HepG2 (cell line): ENCODE data around the gene DRAP1. TPM values are rescaled to one million over a fixed set of nuclear protein-coding genes. Genes with fewer than 3 reads are reported as not detected.
A peak's percentile ranks its signal among the peaks of the same experiment; 100 is the strongest.

Experiments used
- AHR ChIP-seq: IDR thresholded peaks from 2 replicates; pipeline ENCODE4 v1.6.1; 2018; ENCODE audit warnings: missing genetic modification reagents, missing compliant biosample characterization
- CAMTA2 ChIP-seq: sonication (generic); formaldehyde crosslinking; IDR thresholded peaks from 2 replicates; pipeline ENCODE4 v1.4.0; 2020; ENCODE audit warnings: mild to moderate bottlenecking, missing genetic modification reagents, borderline replicate concordance
- DPF2 ChIP-seq: sonication (generic); formaldehyde crosslinking; IDR thresholded peaks from 2 replicates; pipeline ENCODE4 v1.4.0; 2020; ENCODE audit warnings: mild to moderate bottlenecking, low read depth, missing genetic modification reagents, borderline replicate concordance
- GATA4 ChIP-seq: sonication (generic); IDR thresholded peaks from 2 replicates; pipeline ENCODE4 v1.6.1; 2016; ENCODE audit warnings: antibody characterized with exemption, low read depth, borderline replicate concordance
- GFI1 ChIP-seq: sonication (generic); formaldehyde crosslinking; IDR thresholded peaks from 2 replicates; pipeline ENCODE4 v1.5.0; 2020; ENCODE audit warnings: missing genetic modification reagents, mild to moderate bottlenecking, borderline replicate concordance
- KIAA2018 ChIP-seq: sonication (generic); formaldehyde crosslinking; IDR thresholded peaks from 2 replicates; pipeline ENCODE4 v1.5.0; 2020; ENCODE audit warnings: mild to moderate bottlenecking, missing genetic modification reagents, borderline replicate concordance
- NFATC3 ChIP-seq: sonication (generic); formaldehyde crosslinking; IDR thresholded peaks from 2 replicates; pipeline ENCODE4 v1.5.1; 2020; ENCODE audit warnings: mild to moderate bottlenecking, missing genetic modification reagents
- NFIC ChIP-seq: IDR thresholded peaks from 2 replicates; pipeline ENCODE4 v1.6.1; 2012; ENCODE audit warnings: mild to moderate bottlenecking, low read length, inconsistent platforms
- RAD51 ChIP-seq: fragments of 450-650 bp; IDR thresholded peaks from 2 replicates; pipeline ENCODE4 v1.6.1; 2016; ENCODE audit warnings: borderline replicate concordance
- RFX5 ChIP-seq: IDR thresholded peaks from 2 replicates; pipeline ENCODE4 v1.6.1; 2011; ENCODE audit warnings: low read depth, low read length, improper control_type of control experiment
- TGIF2 ChIP-seq: IDR thresholded peaks from 2 replicates; pipeline ENCODE4 v1.6.1; 2016; ENCODE audit warnings: control low read depth, missing compliant biosample characterization
- THAP8 ChIP-seq: sonication (generic); formaldehyde crosslinking; IDR thresholded peaks from 2 replicates; pipeline ENCODE4 v1.5.1; 2020; ENCODE audit warnings: missing genetic modification reagents, mild to moderate bottlenecking, borderline replicate concordance
- ZBTB37 ChIP-seq: sonication (generic); formaldehyde crosslinking; IDR thresholded peaks from 2 replicates; pipeline ENCODE4 v1.4.0; 2020; ENCODE audit warnings: mild to moderate bottlenecking, missing genetic modification reagents
- ZFP90 ChIP-seq: sonication (generic); formaldehyde crosslinking; IDR thresholded peaks from 2 replicates; pipeline ENCODE4 v1.8.0; 2022; ENCODE audit warnings: missing genetic modification reagents, mild to moderate bottlenecking, inconsistent platforms, borderline replicate concordance
- ZKSCAN8 ChIP-seq: IDR thresholded peaks from 2 replicates; pipeline ENCODE4 v1.6.1; 2016; ENCODE audit warnings: borderline replicate concordance, missing genetic modification reagents, missing compliant biosample characterization
- ZNF235 ChIP-seq: sonication (generic); formaldehyde crosslinking; IDR thresholded peaks from 2 replicates; pipeline ENCODE4 v1.8.1; 2023; ENCODE audit warnings: mild to moderate bottlenecking, missing genetic modification reagents, borderline replicate concordance
- ZNF563 ChIP-seq: sonication (generic); formaldehyde crosslinking; IDR thresholded peaks from 2 replicates; pipeline ENCODE4 v1.8.0; 2022; ENCODE audit warnings: mild to moderate bottlenecking, moderate library complexity, missing genetic modification reagents
- ZNF629 ChIP-seq: sonication (generic); formaldehyde crosslinking; conservative IDR thresholded peaks from 2 replicates; pipeline ENCODE4 v1.5.0; 2020; ENCODE audit warnings: missing genetic modification reagents
- ZNF678 ChIP-seq: sonication (generic); formaldehyde crosslinking; IDR thresholded peaks from 2 replicates; pipeline ENCODE4 v1.4.0; 2020; ENCODE audit warnings: mild to moderate bottlenecking, missing genetic modification reagents
- polyA plus RNA-seq, 8 experiments: library from polyadenylated mRNA; depleted of rRNA in 3 of 8; stranded (reverse) in 7 of 8; unstranded in 1 of 8; fragments of >200 nt; fragmentation: Illumina TruSeq in 4 of 8; extraction: Trizol in 4 of 8; gene quantifications; 2 replicates each; pipeline versions ENCODE4 v1.2.1 to v1.2.3, GENCODE V29; 2011 to 2016; ENCODE audit warnings: low read depth in 4 of 8, missing spikeins in 1 of 8, mixed read lengths in 1 of 8; ENCODE audit not compliant: insufficient read depth in 1 of 8
- total RNA-seq, 5 experiments: library from RNA; depleted of rRNA; stranded (reverse); fragments of >200 nt; fragmentation: Illumina TruSeq; extraction: Trizol; gene quantifications; 2 replicates each; pipeline ENCODE4 v1.2.3, GENCODE V29; 2016; ENCODE audit warnings: low read depth in 1 of 5

Gene DRAP1
- total and polyA plus RNA-seq, 2 of the 13 experiments (the other 11 are each of a cell fraction or from before 2014, with no cell fraction given): 46.8 to 52.3 TPM

- no peak for TF ChIP-seq KIAA2018 (CRISPR knock-in tag)
- TF ChIP-seq ZKSCAN8: no peak
- no peak for TF ChIP-seq NFATC3
- no peak for TF ChIP-seq GFI1 (CRISPR knock-in tag)
- no peak for TF ChIP-seq GATA4
- no peak for TF ChIP-seq ZFP90 (CRISPR knock-in tag)
- TF ChIP-seq AHR: no peak
- no peak for TF ChIP-seq ZNF629 (CRISPR knock-in tag)
- no peak for TF ChIP-seq ZBTB37 (CRISPR knock-in tag)
- TF ChIP-seq ZNF235 (CRISPR knock-in tag): no peak
- no peak for TF ChIP-seq DPF2 (CRISPR knock-in tag)
- TF ChIP-seq NFIC: no peak
- no peak for TF ChIP-seq CAMTA2 (CRISPR knock-in tag)
- TF ChIP-seq THAP8 (CRISPR knock-in tag): no peak
- TF ChIP-seq RFX5: no peak
- TF ChIP-seq ZNF678 (CRISPR knock-in tag): no peak
- TF ChIP-seq RAD51: peak; percentile 53; the same call in 1 of the 2 replicates
- TF ChIP-seq ZNF563 (CRISPR knock-in tag): peak; percentile 43; the same call in 1 of the 2 replicates
- TF ChIP-seq TGIF2 (CRISPR knock-in tag): no peak
These were observed 45.7 kb upstream of the DRAP1 start (continued) for GRCh38 chr11:65873318-65874156.
